ENCODE data around the gene CLEC4M.

CLEC4M gene

DNA sequence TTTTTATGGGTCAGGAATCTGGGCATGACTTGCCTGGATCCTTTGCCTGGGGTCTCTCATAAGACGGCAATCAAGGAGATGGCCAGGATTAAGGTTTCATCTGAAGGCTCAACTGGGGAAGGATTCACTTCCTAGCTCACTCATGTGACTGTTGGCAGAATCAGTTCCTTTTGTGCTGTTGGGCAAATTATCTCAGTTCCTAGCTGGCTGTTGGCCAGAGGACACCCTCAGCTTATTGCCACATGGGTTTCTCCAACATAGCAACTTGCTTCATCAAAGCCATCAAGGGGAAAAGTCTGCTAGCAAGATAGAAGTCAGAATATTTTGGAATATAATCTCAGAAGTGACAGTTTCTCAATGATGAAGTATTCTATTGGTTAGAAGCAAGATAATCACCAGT, 54.8 kb downstream of the CLEC4M start:
- Histone ChIP-seq H3K4me3 (IDR thresholded peaks at IDR 0.05; ENCODE audit: insufficient read depth, low read depth, low read length) (no peak overlapping the region), H3K36me3 (ENCODE audit: insufficient read depth) (no peaks in the 10 kb centered on the region), H3K27ac (no peak overlapping the region), H3K4me2 (no peak overlapping the region), H2AFZ (ENCODE audit: low read depth) (no peak overlapping the region), H3K27me3 (ENCODE audit: insufficient read depth, low read depth) (peaks cover 23% of the 10 kb centered on the region; the same call in 1 of the 2 replicates), H3K79me2 (ENCODE audit: insufficient read depth, low read depth) (no peaks in the 10 kb centered on the region), H3K4me1 (ENCODE audit: low read depth, poor library complexity, severe bottlenecking) (peaks cover 7% of the 10 kb centered on the region), H4K20me1 (ENCODE audit: insufficient read depth) (no peaks in the 10 kb centered on the region), H3K9ac (no peak overlapping the region)
- TF ChIP-seq, protein P1, sequence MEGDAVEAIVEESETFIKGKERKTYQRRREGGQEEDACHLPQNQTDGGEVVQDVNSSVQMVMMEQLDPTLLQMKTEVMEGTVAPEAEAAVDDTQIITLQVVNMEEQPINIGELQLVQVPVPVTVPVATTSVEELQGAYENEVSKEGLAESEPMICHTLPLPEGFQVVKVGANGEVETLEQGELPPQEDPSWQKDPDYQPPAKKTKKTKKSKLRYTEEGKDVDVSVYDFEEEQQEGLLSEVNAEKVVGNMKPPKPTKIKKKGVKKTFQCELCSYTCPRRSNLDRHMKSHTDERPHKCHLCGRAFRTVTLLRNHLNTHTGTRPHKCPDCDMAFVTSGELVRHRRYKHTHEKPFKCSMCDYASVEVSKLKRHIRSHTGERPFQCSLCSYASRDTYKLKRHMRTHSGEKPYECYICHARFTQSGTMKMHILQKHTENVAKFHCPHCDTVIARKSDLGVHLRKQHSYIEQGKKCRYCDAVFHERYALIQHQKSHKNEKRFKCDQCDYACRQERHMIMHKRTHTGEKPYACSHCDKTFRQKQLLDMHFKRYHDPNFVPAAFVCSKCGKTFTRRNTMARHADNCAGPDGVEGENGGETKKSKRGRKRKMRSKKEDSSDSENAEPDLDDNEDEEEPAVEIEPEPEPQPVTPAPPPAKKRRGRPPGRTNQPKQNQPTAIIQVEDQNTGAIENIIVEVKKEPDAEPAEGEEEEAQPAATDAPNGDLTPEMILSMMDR (conservative IDR thresholded peaks at IDR 0.05; ENCODE audit: low read depth, low read length), result no peak

DNA sequence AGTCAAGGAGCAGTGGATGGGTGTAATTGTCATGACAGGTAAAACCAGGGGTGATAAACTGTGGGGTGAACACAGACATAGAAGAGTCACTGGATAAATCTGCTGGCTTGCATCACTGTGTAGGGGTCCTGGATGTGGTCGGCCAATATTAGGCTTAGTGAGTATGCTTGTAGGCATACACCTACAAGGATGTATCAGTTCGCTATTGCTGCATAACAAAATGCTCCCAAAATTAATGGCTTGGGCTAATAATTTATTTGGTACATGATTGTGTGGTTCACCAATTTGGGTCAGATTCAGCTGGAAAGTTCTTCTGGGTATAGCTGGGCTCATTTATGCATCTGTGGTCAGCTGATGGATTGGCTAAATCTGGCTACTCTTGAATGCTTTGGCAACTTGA, 55.8 kb downstream of the CLEC4M start:
- H3K9ac ChIP-seq, result no peak overlapping the region
- H3K27ac ChIP-seq, result no peak overlapping the region
- H3K36me3 ChIP-seq (ENCODE audit: insufficient read depth), result no peaks in the 10 kb centered on the region
- H3K4me1 ChIP-seq (ENCODE audit: low read depth, poor library complexity, severe bottlenecking), result peaks cover 7% of the 10 kb centered on the region
- H4K20me1 ChIP-seq (ENCODE audit: insufficient read depth), result no peaks in the 10 kb centered on the region
- H3K4me2 ChIP-seq, result no peak overlapping the region
- no peaks in the 10 kb centered on the region for H3K79me2 ChIP-seq (ENCODE audit: insufficient read depth, low read depth)
- no peak overlapping the region for H2AFZ ChIP-seq (ENCODE audit: low read depth)
- H3K27me3 ChIP-seq (ENCODE audit: insufficient read depth, low read depth), result peaks cover 20% of the 10 kb centered on the region; the same call in 1 of the 2 replicates
- no peak overlapping the region for H3K4me3 ChIP-seq (IDR thresholded peaks at IDR 0.05; ENCODE audit: insufficient read depth, low read depth, low read length)
- TF ChIP-seq, protein P1 (conservative IDR thresholded peaks at IDR 0.05; ENCODE audit: low read depth, low read length), result no peak

Measured in KMS-11 (cell line).